Endodermal cell (in vitro differentiated cells): Measurements from ENCODE around the gene FRS2. TPM values are rescaled to one million over a fixed set of nuclear protein-coding genes. Genes with fewer than 3 reads are reported as not detected.

Source experiments
- DNase-seq: peaks from one replicate; pipeline ENCODE4 v3.0.0-alpha.2; 2017
- H3K27ac ChIP-seq: 2 replicates; pipeline ENCODE4 v1.5.1; 2013; ENCODE audit warnings: mild to moderate bottlenecking, low read depth, low read length, moderate library complexity
- H3K27me3 ChIP-seq: 2 replicates; pipeline ENCODE4 v1.6.1; 2013; ENCODE audit warnings: mild to moderate bottlenecking, low read length, moderate library complexity; ENCODE audit not compliant: insufficient read depth, control insufficient read depth, poor library complexity, severe bottlenecking
- H3K36me3 ChIP-seq: 2 replicates; pipeline ENCODE4 v1.7.0; 2013; ENCODE audit warnings: mild to moderate bottlenecking, low read length, moderate library complexity; ENCODE audit not compliant: control insufficient read depth, insufficient read depth
- H3K4me1 ChIP-seq: one replicate; pipeline ENCODE4 v1.7.0; 2013; ENCODE audit warnings: low read length; ENCODE audit not compliant: control insufficient read depth, insufficient read depth
- H3K4me3 ChIP-seq: 2 replicates; pipeline ENCODE4 v1.5.1; 2013; ENCODE audit warnings: mild to moderate bottlenecking, low read length, moderate library complexity
- H3K9ac ChIP-seq: 2 replicates; pipeline ENCODE4 v1.6.1; 2013; ENCODE audit warnings: mild to moderate bottlenecking, low read length, moderate library complexity; ENCODE audit not compliant: poor library complexity, severe bottlenecking; ENCODE audit errors: extremely low read depth
- H3K9me3 ChIP-seq: 2 replicates; pipeline ENCODE4 v1.6.1; 2013; ENCODE audit warnings: mild to moderate bottlenecking, low read length, moderate library complexity; ENCODE audit not compliant: control insufficient read depth
- H3K27ac Mint-ChIP-seq: 2 replicates; pipeline ENCODE4 v1.8.0; 2020; ENCODE audit warnings: mixed read lengths
- H3K27me3 Mint-ChIP-seq: 2 replicates; pipeline ENCODE4 v1.8.0; 2021; ENCODE audit warnings: mild to moderate bottlenecking, mixed read lengths; ENCODE audit not compliant: insufficient read depth
- H3K36me3 Mint-ChIP-seq: 2 replicates; pipeline ENCODE4 v1.8.0; 2020; ENCODE audit warnings: low read depth, mixed read lengths
- H3K4me1 Mint-ChIP-seq: 2 replicates; pipeline ENCODE4 v1.8.0; 2020; ENCODE audit warnings: mixed read lengths
- H3K4me3 Mint-ChIP-seq: 2 replicates; pipeline ENCODE4 v1.8.0; 2020; ENCODE audit warnings: mild to moderate bottlenecking, moderate library complexity, mixed read lengths
- H3K9me3 Mint-ChIP-seq: 2 replicates; pipeline ENCODE4 v1.8.0; 2020; ENCODE audit warnings: mild to moderate bottlenecking, mixed read lengths
- WGBS, 2 experiments: methylation state at CpG; one replicate each; pipeline versions ENCODE4 v1.1.5 to v1.1.7; 2013; ENCODE audit warnings: missing lambda C conversion rate in 2 of 2, mixed read lengths in 1 of 2; ENCODE audit not compliant: insufficient coverage in 1 of 2, insufficient read length in 1 of 2; 5-methylcytosine and 5-hydroxymethylcytosine counted together
- total RNA-seq, 2 donors: library from RNA; stranded (reverse); fragmentation: NEBNext Ultra II Directional in 1 of 2; extraction: Animal tissue kit (Norgen Biotek cat#: 25700) in 1 of 2; gene quantifications; 2 replicates in 1 of 2; 3 replicates in 1 of 2; pipeline ENCODE4 v1.2.1, GENCODE V29; 2021
- TF ChIP-seq, protein P1 (sequence below): fragments of 200-600 bp; sonication (generic); conservative IDR thresholded peaks from 2 replicates; pipeline ENCODE4 v1.5.0; 2021; ENCODE audit warnings: antibody characterized with exemption, mild to moderate bottlenecking

The FRS2 gene
- total RNA-seq, 2 donors from 2014 or later, result 63.1 to 65.8 TPM

DNA sequence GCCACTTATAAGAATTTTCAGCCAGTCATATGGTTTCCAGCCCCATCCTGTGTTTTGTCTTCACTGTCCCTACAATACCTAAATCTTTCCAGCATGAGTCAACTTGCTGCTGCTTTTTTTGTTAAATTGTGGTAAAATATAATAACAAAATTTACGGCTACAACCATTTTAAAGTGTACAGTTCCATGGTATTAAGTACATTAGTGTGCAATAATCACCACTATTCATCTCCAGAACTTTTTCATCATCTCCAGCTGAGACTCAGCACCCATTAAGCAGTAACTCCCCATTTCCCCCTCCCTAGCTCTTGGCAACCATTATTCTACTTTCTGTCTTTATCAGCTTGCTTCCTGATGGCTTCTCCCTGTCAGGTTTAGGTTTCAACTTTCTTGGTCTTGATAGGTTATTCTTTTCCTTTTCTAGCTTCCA is 39.1 kb downstream of the FRS2 start:
- no peaks in the 10 kb centered on the region for H3K27me3 Mint-ChIP-seq
- no peaks in the 10 kb centered on the region for H3K9me3 Mint-ChIP-seq
- H3K27ac Mint-ChIP-seq, result peak overlapping the region; percentile 26
- peak overlapping the region; percentile 13 for H3K4me3 ChIP-seq
- no peaks in the 10 kb centered on the region for H3K27me3 ChIP-seq
- H3K27ac ChIP-seq, result peak overlapping the region; percentile 22
- DNase-seq, result no peak
- H3K4me1 Mint-ChIP-seq, result peaks cover 38% of the 10 kb centered on the region
- peaks cover 3% of the 10 kb centered on the region for H3K4me1 ChIP-seq
- no peak overlapping the region for H3K4me3 Mint-ChIP-seq
- TF ChIP-seq, protein P1, sequence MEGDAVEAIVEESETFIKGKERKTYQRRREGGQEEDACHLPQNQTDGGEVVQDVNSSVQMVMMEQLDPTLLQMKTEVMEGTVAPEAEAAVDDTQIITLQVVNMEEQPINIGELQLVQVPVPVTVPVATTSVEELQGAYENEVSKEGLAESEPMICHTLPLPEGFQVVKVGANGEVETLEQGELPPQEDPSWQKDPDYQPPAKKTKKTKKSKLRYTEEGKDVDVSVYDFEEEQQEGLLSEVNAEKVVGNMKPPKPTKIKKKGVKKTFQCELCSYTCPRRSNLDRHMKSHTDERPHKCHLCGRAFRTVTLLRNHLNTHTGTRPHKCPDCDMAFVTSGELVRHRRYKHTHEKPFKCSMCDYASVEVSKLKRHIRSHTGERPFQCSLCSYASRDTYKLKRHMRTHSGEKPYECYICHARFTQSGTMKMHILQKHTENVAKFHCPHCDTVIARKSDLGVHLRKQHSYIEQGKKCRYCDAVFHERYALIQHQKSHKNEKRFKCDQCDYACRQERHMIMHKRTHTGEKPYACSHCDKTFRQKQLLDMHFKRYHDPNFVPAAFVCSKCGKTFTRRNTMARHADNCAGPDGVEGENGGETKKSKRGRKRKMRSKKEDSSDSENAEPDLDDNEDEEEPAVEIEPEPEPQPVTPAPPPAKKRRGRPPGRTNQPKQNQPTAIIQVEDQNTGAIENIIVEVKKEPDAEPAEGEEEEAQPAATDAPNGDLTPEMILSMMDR, result no peak
- no CpG with 5 or more reads among the region's 1 CpG for WGBS, 2 experiments
- H3K36me3 ChIP-seq, result peaks cover 7% of the 10 kb centered on the region
- H3K9ac ChIP-seq, result no peak overlapping the region
- H3K36me3 Mint-ChIP-seq, result peaks cover 2% of the 10 kb centered on the region
- no peaks in the 10 kb centered on the region for H3K9me3 ChIP-seq

DNA sequence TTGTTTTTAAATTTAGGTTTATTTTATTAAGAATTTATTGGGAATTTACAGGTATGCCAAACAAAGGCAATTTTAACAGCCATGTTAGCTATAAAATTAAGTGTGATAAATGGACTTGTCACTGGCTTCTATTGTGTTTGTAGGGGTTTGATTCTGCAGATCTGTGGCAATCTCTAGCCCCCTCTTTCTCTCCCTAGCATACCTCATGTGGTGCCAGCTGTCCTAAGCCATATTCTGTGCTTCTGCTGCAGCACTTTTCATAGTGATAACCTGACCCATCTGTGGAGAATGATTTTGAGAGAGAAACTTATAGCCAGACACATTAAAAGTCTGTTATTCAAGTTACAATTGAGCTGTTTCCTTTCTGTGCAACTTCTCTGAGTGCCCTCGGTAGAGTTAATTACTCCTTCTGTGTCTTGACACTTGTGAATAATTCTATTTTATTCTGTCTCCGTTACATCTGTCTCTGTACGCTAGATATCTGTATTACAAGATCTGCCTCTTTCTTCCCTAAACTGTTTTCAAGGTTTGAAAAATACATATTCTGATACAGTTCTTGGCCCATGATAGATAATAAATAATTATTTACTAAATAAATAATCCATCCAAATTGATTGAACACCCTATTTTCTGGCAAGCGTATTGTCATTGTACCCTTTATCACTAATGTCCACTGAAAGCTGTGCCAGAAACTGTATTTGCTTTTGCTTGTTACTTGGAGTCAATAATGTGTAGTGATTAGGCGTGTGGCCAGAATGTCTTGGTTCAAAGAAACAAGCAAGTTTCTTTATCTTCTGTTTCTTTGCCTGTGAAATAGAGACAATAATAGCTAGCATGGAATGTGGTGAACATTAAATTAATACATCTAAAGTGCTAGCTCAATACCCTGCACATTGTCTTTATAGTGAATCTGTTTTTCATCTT is 40.0 kb downstream of the FRS2 start:
- Mint-ChIP-seq H3K4me3 (no peak overlapping the region), H3K4me1 (peaks cover 45% of the 10 kb centered on the region), H3K27me3 (no peaks in the 10 kb centered on the region), H3K9me3 (no peaks in the 10 kb centered on the region), H3K36me3 (peaks cover 2% of the 10 kb centered on the region), H3K27ac (no peak overlapping the region)
- no peak for DNase-seq
- H3K27ac ChIP-seq, result peak overlapping the region; percentile 19
- no peaks in the 10 kb centered on the region for H3K27me3 ChIP-seq
- peaks cover 7% of the 10 kb centered on the region for H3K36me3 ChIP-seq
- 90 to 93% methylated on average over 4 to 5 of the region's 5 CpGs for WGBS, 2 experiments
- peaks cover 3% of the 10 kb centered on the region for H3K4me1 ChIP-seq
- H3K9ac ChIP-seq, result no peak overlapping the region
- TF ChIP-seq, protein P1, result no peak
- H3K4me3 ChIP-seq, result no peak overlapping the region
- H3K9me3 ChIP-seq, result no peaks in the 10 kb centered on the region

DNA sequence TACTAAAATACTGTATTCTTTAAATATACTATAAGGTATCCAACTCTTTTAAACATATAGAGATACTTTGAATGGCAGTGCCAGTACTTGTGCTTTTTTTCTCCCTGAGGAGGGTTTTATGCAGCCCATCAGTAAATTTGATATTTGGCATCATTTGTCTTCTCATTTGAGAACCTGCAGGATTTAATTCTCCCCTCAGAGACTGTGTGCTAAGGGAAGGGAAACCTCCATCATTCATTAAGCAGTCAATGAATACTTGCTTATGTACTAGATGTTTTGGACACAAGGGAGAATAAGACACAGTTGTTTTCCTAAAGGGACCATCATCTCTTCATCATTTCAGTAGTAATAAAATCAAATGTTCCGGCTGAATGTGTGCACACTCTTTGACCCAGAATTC is 40.8 kb downstream of the FRS2 start:
- H3K9me3 Mint-ChIP-seq, result no peaks in the 10 kb centered on the region
- H3K27ac Mint-ChIP-seq, result no peak overlapping the region
- H3K36me3 Mint-ChIP-seq, result peaks cover 2% of the 10 kb centered on the region
- Histone ChIP-seq H3K36me3 (peaks cover 7% of the 10 kb centered on the region), H3K4me1 (peaks cover 3% of the 10 kb centered on the region), H3K27me3 (no peaks in the 10 kb centered on the region), H3K9ac (no peak overlapping the region), H3K4me3 (no peak overlapping the region), H3K9me3 (no peaks in the 10 kb centered on the region), H3K27ac (no peak overlapping the region)
- H3K27me3 Mint-ChIP-seq, result no peaks in the 10 kb centered on the region
- WGBS, 2 experiments, result 100% methylated on average over 1 of the region's 1 CpG; no CpG with 5 or more reads in 1 of the 2 experiments
- DNase-seq, result no peak
- H3K4me1 Mint-ChIP-seq, result peaks cover 53% of the 10 kb centered on the region
- TF ChIP-seq, protein P1, result no peak
- H3K4me3 Mint-ChIP-seq, result no peak overlapping the region
